ENCODE measurements around the gene KRTAP4-5. TPM values are rescaled to one million over a fixed set of nuclear protein-coding genes. Genes with fewer than 3 reads are reported as not detected.

The KRTAP4-5 gene
- not detected in 2 replicates for total RNA-seq

DNA sequence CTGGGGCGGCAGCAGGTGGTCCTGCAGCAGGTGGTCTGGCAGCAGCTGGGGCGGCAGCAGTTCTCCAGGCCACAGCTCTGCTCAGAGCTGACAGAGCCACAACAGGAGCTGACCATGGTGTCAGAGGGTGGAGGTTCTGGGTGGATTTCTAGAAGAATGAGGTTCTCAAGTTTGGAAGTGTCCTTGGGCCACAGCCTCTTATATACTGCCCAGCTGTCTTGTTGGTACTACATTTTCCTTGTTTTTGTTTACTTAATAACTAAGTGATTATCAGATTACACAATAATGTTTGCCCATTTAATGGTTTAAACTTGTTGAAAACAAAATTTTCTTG, at the start of gene KRTAP4-5:
KRTAP4-5 (minus strand) TSS at position 174 of the 334 bp plus-strand sequence; CDS start at position 116, 58 bp downstream.

DNA sequence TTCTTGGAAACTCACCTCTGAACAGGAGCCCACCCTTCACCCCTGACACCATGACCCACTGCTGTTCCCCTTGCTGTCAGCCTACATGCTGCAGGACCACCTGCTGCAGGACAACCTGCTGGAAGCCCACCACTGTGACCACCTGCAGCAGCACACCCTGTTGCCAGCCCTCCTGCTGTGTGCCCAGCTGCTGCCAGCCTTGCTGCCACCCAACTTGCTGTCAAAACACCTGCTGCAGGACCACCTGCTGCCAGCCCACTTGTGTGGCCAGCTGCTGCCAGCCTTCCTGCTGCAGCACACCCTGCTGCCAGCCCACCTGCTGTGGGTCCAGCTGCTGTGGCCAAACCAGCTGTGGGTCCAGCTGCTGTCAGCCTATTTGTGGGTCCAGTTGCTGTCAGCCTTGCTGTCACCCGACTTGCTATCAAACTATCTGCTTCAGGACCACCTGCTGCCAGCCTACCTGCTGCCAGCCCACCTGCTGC, 40.3 kb upstream of the KRTAP4-5 start, which contains the start of gene KRTAP9-1:
KRTAP9-1 (plus strand) TSS at position 51 of the 482 bp plus-strand sequence; CDS start at position 51, 0 bp downstream.

DNA sequence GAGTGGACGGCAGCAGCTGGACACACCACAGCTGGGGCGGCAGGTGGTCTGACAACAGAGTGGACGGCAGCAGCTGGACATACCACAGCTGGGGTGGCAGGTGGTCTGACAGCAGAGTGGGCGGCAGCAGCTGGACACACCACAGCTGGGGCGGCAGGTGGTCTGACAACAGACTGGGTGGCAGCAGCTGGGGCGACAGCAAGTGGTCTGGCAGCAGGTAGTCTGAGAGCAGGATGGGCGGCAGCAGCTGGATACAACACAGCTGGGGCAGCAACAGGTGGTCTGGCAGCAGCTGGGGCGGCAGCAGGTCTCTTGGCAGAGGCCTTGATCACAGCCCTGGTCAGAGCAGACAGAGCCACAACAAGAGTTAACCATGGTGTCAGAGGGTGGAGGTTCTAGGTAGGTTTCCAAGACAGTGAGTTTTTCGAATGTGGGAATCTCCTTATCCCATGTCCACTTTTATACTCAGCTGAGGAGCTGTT, 34.9 kb upstream of the KRTAP4-5 start, which contains the start of gene KRTAP4-1:
KRTAP4-1 (minus strand) TSS at position 432 of the 482 bp plus-strand sequence; CDS start at position 375, 57 bp downstream.

DNA sequence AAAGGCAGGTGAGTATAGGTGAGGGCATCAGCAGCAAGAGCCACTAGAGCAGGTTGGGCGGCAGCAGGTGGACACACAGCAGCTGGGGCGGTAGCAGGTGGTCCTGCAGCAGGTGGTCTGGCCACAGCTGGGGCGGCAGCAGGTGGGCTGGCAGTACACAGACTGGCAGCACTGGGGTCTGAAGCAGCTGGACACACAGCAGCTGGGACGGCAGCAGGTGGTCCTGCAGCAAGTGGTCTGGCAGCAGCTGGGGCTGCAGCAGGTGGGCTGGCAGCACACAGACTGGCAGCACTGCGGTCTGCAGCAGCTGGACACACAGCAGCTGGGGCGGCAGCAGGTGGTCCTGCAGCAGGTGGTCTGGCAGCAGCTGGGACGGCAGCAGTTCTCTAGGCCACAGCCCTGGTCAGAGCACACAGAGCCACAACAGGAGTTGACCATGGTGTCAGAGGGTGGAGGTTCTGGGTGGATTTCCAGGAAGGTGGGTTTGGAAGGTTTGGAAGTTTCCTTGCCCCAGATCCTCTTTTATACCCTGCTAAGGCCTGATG, 28.2 kb upstream of the KRTAP4-5 start, which contains the start of gene KRTAP4-2:
KRTAP4-2 (minus strand) TSS at position 495 of the 545 bp plus-strand sequence; CDS start at position 438, 57 bp downstream.

DNA sequence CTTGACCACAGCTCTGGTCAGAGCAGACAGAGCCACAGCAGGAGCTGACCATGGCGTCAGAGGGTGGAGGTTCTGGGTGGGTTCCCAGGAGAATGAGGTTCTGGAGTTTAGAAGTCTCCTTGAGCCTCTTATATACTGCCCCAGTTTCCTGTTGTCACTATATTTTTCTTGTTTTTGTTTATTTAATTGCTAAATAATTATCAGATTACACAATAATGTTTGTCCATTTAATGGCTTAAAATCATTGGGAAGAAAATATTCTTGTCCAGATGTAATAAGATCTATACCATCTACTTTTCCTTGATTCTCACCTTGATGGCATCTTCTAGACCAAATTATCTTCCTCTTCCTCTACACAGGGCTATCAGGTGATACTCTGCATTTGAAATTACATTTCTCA, 18.5 kb upstream of the KRTAP4-5 start, which contains the start of gene KRTAP4-3:
KRTAP4-3 (minus strand) TSS at position 101 of the 400 bp plus-strand sequence; CDS start at position 52, 49 bp downstream.

DNA sequence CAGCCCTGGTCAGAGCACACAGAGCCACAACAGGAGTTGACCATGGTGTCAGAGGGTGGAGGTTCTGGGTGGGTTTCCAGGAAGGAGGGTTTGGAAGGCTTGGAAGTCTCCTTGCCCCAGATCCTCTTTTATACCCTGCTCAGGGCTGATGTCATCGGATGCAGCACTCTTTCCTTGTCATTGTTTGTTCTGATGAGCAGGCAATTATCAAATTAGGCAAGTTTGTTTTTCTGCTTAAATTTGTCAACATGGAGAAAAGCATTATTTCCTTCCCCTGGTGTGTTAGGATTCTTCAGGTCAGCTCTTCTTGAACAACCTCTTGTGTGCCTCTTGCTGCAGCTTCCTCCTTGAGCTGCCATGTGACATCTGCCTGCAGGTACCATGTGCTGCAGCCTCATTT, 11.0 kb upstream of the KRTAP4-5 start, which contains the start of gene KRTAP4-4:
KRTAP4-4 (minus strand) TSS at position 101 of the 400 bp plus-strand sequence; CDS start at position 44, 57 bp downstream.

DNA sequence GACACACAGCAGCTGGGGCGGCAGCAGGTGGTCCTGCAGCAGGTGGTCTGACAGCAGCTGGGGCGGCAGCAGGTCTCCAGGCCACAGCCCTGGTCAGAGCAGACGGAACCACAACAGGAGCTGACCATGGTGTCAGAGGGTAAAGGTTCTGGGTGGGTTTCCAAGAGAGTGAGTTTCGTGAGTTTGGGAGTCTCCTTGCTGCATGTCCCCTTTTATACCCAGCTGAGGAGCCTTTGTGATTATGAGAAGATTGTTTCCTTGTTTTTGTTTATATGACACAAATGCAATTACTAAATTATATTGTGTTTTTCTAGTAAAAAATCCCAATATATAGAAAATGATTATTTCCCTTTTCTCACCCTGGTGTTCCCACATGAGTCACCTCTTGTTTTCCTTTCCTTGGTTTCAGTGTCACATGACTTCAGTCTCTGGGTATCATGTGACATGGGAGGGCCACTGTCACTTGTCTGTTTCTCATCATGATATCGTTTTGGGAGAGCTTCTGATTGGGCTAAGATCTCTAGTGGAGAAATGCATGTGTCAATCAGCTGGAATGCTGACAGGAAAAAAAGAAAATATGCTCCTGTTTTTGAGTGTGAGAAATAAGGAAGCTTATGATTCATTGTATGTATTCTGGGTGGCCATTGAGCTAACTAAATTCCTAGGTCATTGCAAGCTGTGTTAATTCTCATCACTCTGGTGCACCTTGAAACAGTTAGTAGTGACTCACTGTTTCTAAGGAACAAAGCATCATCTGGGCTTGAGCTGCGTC, 9.1 kb downstream of the KRTAP4-5 start, which contains the start of gene KRTAP4-6:
KRTAP4-6 (minus strand) TSS at position 185 of the 772 bp plus-strand sequence; CDS start at position 128, 57 bp downstream.

DNA sequence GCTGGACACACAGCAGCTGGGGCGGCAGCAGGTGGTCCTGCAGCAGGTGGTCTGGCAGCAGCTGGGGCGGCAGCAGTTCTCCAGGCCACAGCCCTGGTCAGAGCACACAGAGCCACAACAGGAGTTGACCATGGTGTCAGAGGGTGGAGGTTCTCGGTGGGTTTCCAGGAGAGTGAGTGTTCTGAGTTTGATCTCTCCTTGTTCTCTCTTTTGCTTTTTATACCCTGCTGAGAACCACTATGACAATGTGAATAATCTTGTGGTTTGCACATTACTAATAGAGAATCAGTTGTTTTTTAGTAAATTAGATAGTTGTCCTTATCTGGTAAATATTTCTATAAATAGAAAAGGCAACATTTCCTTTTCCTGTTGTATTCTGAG, 25.6 kb downstream of the KRTAP4-5 start, which contains the start of gene KRTAP4-12:
KRTAP4-12 (minus strand) TSS at position 192 of the 381 bp plus-strand sequence; CDS start at position 132, 60 bp downstream.

DNA sequence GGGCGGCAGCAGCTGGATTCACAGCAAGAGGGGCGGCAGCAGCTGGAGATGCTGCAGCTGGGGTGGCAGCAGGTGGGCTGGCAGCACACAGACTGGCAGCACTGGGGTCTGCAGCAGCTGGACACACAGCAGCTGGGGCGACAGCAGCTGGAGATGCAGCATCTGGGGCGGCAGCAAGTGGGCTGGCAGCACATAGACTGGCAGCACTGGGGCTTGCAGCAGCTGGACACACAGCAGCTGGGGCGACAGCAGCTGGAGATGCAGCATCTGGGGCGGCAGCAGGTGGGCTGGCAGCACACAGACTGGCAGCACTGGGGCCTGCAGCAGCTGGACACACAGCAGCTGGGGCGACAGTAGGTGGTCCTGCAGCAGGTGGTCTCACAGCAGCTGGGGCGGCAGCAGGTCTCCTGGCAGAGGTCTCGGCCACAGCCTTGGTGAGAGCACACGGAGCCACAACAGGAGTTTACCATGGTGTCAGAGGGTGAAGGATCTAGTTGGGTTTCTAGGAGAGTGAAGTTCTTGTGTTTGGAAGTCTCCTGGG, 31.7 kb downstream of the KRTAP4-5 start, which contains the start of gene KRTAP4-11:
KRTAP4-11 (minus strand) TSS at position 528 of the 541 bp plus-strand sequence; CDS start at position 470, 58 bp downstream.

DNA sequence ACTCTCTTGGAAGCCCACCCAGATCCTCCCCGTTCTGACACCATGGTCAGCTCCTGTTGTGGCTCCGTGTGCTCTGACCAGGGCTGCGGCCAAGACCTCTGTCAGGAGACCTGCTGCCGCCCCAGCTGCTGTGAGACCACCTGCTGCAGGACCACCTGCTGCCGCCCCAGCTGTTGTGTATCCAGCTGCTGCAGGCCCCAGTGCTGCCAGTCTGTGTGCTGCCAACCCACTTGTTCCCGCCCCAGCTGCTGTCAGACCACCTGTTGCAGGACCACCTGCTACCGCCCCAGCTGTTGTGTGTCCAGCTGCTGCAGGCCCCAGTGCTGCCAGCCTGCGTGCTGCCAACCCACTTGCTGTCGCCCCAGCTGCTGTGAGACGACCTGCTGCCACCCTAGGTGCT, 44.3 kb downstream of the KRTAP4-5 start, which contains the start of gene KRTAP4-9:
KRTAP4-9 (plus strand) TSS at position 43 of the 400 bp plus-strand sequence; CDS start at position 43, 0 bp downstream.

DNA sequence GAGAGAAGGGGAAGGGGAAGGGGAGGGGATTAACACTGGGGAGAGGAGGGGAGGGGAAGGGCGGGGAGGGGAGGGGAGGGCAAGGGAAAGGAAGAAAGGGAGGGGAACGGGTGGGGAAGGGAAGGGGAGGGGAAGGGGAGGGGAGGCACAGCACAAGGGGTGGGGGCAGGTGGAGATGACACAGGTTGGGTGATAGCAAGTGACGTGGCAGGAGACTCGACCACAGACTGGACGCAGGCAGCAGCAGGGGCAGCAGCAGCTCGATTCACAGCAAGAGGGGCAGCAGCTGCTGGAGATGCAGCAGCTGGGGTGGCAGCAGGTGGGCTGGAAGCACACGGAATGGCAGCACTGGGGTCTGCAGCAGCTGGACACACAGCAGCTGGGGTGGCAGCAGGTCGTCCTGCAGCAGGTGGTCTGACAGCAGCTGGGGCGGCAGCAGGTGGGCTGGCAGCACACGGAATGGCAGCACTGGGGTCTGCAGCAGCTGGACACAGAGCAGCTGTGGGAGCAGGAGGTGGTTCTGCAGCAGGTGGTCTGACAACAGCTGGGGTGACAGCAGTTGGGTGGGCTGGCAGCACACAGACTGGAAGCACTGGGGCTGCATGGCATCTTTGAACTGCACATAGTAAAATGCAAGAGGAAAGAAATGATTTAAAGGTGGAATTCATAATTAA, 47.9 kb downstream of the KRTAP4-5 start, which contains the start of gene KRTAP4-16:
KRTAP4-16 (minus strand) TSS at position 624 of the 674 bp plus-strand sequence; CDS start at position 624, 0 bp downstream.

Other genes with a start within 250 kb of the KRTAP4-5 start
- gene KRT23, start 212.2 kb downstream of the KRTAP4-5 start, total RNA-seq = 0.34 and 1.7 TPM in 2 replicates
- not detected in 2 replicates for gene KRT39, start 182.9 kb downstream of the KRTAP4-5 start, total RNA-seq
- not detected in 2 replicates for gene KRT40, start 165.5 kb downstream of the KRTAP4-5 start, total RNA-seq
- not detected in 2 replicates for gene KRTAP3-3, start 155.7 kb downstream of the KRTAP4-5 start, total RNA-seq
- gene KRTAP3-2, start 149.9 kb downstream of the KRTAP4-5 start, total RNA-seq = not detected in 2 replicates
- not detected in 2 replicates for gene KRTAP3-1, start 140.7 kb downstream of the KRTAP4-5 start, total RNA-seq
- gene KRTAP1-5, start 122.6 kb downstream of the KRTAP4-5 start, total RNA-seq = not detected in 2 replicates
- not detected in 2 replicates for gene KRTAP1-4, start 119.6 kb downstream of the KRTAP4-5 start, total RNA-seq
- not detected in 2 replicates for gene KRTAP1-3, start 115.0 kb downstream of the KRTAP4-5 start, total RNA-seq
- not detected in 2 replicates for gene KRTAP1-1, start 108.4 kb downstream of the KRTAP4-5 start, total RNA-seq
- not detected in 2 replicates for gene KRTAP2-1, start 102.5 kb downstream of the KRTAP4-5 start, total RNA-seq
- gene KRTAP2-2, start 94.6 kb downstream of the KRTAP4-5 start, total RNA-seq = not detected in 2 replicates
- not detected in 2 replicates for gene KRTAP2-3, start 89.7 kb downstream of the KRTAP4-5 start, total RNA-seq
- not detected in 2 replicates for gene KRTAP2-4, start 83.9 kb downstream of the KRTAP4-5 start, total RNA-seq
- not detected in 2 replicates for gene KRTAP4-7, start 65.7 kb downstream of the KRTAP4-5 start, total RNA-seq
- gene KRTAP4-8, start 51.7 kb downstream of the KRTAP4-5 start, total RNA-seq = not detected in 2 replicates
- gene KRTAP4-16, start 47.6 kb downstream of the KRTAP4-5 start, total RNA-seq = not detected in 2 replicates
- not detected in 2 replicates for gene KRTAP4-9, start 44.4 kb downstream of the KRTAP4-5 start, total RNA-seq
- not detected in 2 replicates for gene KRTAP4-11, start 31.5 kb downstream of the KRTAP4-5 start, total RNA-seq
- gene KRTAP4-12, start 25.6 kb downstream of the KRTAP4-5 start, total RNA-seq = not detected in 2 replicates
- not detected in 2 replicates for gene KRTAP4-6, start 9.3 kb downstream of the KRTAP4-5 start, total RNA-seq
- gene KRTAP4-4, start 10.9 kb upstream of the KRTAP4-5 start, total RNA-seq = not detected in 2 replicates
- not detected in 2 replicates for gene KRTAP4-3, start 18.4 kb upstream of the KRTAP4-5 start, total RNA-seq
- not detected in 2 replicates for gene KRTAP4-2, start 28.4 kb upstream of the KRTAP4-5 start, total RNA-seq
- not detected in 2 replicates for gene KRTAP4-1, start 35.1 kb upstream of the KRTAP4-5 start, total RNA-seq
- gene KRTAP9-1, start 40.1 kb upstream of the KRTAP4-5 start, total RNA-seq = not detected in 2 replicates
- gene KRTAP9-2, start 76.8 kb upstream of the KRTAP4-5 start, total RNA-seq = not detected in 2 replicates
- gene KRTAP9-3, start 82.6 kb upstream of the KRTAP4-5 start, total RNA-seq = not detected in 2 replicates
- gene KRTAP9-8, start 88.2 kb upstream of the KRTAP4-5 start, total RNA-seq = not detected in 2 replicates
- gene KRTAP9-4, start 99.9 kb upstream of the KRTAP4-5 start, total RNA-seq = not detected in 2 replicates
- not detected in 2 replicates for gene KRTAP9-9, start 105.6 kb upstream of the KRTAP4-5 start, total RNA-seq
- gene KRTAP9-6, start 115.6 kb upstream of the KRTAP4-5 start, total RNA-seq = not detected in 2 replicates
- not detected in 2 replicates for gene KRTAP9-7, start 125.9 kb upstream of the KRTAP4-5 start, total RNA-seq
- gene KRTAP29-1, start 153.0 kb upstream of the KRTAP4-5 start, total RNA-seq = not detected in 2 replicates
- not detected in 2 replicates for gene KRTAP16-1, start 159.5 kb upstream of the KRTAP4-5 start, total RNA-seq
- not detected in 2 replicates for gene KRTAP17-1, start 165.9 kb upstream of the KRTAP4-5 start, total RNA-seq
- not detected in 2 replicates for gene KRT33A, start 201.0 kb upstream of the KRTAP4-5 start, total RNA-seq
- gene KRT33B, start 220.0 kb upstream of the KRTAP4-5 start, total RNA-seq = not detected in 2 replicates
- not detected in 2 replicates for gene KRT34, start 232.5 kb upstream of the KRTAP4-5 start, total RNA-seq
- gene KRT31, start 247.8 kb upstream of the KRTAP4-5 start, total RNA-seq = not detected in 2 replicates

All from dermis lymphatic vessel endothelial cell (primary cell).